Nephron (organoid): ENCODE data around the gene USH2A.

Source experiments
- H3K27ac Mint-ChIP-seq, 3 experiments: 2 replicates each; pipeline ENCODE4 v1.8.0; 2020; ENCODE audit warnings: mixed read lengths in 3 of 3, mild to moderate bottlenecking in 2 of 3, moderate library complexity in 1 of 3
- H3K27me3 Mint-ChIP-seq: 2 replicates; pipeline ENCODE4 v1.8.0; 2021; ENCODE audit warnings: low read depth, mild to moderate bottlenecking, moderate library complexity, mixed read lengths
- H3K36me3 Mint-ChIP-seq: 2 replicates; pipeline ENCODE4 v1.8.0; 2020; ENCODE audit warnings: low read depth, mixed read lengths
- H3K4me1 Mint-ChIP-seq: 2 replicates; pipeline ENCODE4 v1.8.0; 2020; ENCODE audit warnings: mixed read lengths
- H3K4me3 Mint-ChIP-seq, 3 experiments: 2 replicates each; pipeline ENCODE4 v1.8.0; 2020; ENCODE audit warnings: mild to moderate bottlenecking in 3 of 3, mixed read lengths in 3 of 3, moderate library complexity in 2 of 3
- H3K9me3 Mint-ChIP-seq: 2 replicates; pipeline ENCODE4 v1.8.0; 2020; ENCODE audit warnings: mixed read lengths
- TF ChIP-seq, protein P1 (sequence below), 3 experiments: fragments of 200-600 bp; sonication (generic); IDR thresholded peaks; one replicate each; pipeline ENCODE4 v1.5.0; 2021; ENCODE audit warnings: antibody characterized with exemption in 3 of 3; ENCODE audit not compliant: unreplicated experiment in 3 of 3

Gene USH2A

DNA sequence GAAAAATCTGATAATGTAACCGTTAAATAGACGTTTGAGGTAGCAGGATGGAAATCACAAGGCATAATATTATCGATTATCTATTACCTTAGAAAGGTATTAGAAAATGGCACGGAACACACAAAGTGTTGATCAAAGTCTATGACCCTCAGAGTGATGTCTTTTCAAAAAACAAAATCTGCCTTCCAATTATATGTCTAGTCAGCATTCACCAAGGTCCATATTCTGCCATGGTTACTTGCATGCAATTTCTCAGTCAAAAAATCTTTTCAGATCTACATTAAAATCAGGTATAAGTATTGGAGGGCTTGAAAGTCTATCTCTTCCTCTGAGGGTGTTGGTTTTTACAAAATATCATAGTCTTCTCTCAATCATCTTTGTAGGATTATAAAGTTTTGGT, 774.3 kb downstream of the USH2A start:
- TF ChIP-seq, protein P1, sequence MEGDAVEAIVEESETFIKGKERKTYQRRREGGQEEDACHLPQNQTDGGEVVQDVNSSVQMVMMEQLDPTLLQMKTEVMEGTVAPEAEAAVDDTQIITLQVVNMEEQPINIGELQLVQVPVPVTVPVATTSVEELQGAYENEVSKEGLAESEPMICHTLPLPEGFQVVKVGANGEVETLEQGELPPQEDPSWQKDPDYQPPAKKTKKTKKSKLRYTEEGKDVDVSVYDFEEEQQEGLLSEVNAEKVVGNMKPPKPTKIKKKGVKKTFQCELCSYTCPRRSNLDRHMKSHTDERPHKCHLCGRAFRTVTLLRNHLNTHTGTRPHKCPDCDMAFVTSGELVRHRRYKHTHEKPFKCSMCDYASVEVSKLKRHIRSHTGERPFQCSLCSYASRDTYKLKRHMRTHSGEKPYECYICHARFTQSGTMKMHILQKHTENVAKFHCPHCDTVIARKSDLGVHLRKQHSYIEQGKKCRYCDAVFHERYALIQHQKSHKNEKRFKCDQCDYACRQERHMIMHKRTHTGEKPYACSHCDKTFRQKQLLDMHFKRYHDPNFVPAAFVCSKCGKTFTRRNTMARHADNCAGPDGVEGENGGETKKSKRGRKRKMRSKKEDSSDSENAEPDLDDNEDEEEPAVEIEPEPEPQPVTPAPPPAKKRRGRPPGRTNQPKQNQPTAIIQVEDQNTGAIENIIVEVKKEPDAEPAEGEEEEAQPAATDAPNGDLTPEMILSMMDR (IDR thresholded peaks at IDR 0.05; ENCODE audit: unreplicated experiment in 3 of 3): no peak
- peaks cover 4% of the 10 kb centered on the region for H3K27me3 Mint-ChIP-seq
- H3K4me3 Mint-ChIP-seq: no peak overlapping the region
- H3K36me3 Mint-ChIP-seq: no peaks in the 10 kb centered on the region
- H3K27ac Mint-ChIP-seq: no peak overlapping the region
- H3K4me1 Mint-ChIP-seq: no peaks in the 10 kb centered on the region
- H3K9me3 Mint-ChIP-seq: no peaks in the 10 kb centered on the region

DNA sequence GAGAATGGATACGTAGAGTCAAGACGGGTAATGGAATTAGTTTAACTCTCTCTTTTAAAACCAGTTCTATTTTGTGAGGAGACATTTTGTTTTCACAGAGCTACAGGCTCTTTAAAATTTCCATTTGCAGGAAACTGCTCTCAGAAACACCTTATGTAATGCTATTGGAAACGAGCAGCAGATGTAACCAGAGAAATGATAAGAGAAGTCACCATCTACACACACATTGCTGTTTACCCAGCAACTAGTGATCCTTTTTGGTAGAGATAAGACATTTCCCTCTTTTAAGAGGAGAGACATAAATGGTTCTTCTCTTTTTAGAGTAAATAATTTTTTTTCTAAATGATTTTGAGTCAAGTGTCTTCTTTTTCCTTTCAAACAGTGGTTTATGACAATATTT, 775.5 kb downstream of the USH2A start:
- H3K4me1 Mint-ChIP-seq: no peaks in the 10 kb centered on the region
- TF ChIP-seq, protein P1 (IDR thresholded peaks at IDR 0.05; ENCODE audit: unreplicated experiment in 3 of 3): no peak
- H3K9me3 Mint-ChIP-seq: no peaks in the 10 kb centered on the region
- no peaks in the 10 kb centered on the region for H3K36me3 Mint-ChIP-seq
- H3K27ac Mint-ChIP-seq: no peak overlapping the region
- no peak overlapping the region for H3K4me3 Mint-ChIP-seq
- H3K27me3 Mint-ChIP-seq: peaks cover 4% of the 10 kb centered on the region

DNA sequence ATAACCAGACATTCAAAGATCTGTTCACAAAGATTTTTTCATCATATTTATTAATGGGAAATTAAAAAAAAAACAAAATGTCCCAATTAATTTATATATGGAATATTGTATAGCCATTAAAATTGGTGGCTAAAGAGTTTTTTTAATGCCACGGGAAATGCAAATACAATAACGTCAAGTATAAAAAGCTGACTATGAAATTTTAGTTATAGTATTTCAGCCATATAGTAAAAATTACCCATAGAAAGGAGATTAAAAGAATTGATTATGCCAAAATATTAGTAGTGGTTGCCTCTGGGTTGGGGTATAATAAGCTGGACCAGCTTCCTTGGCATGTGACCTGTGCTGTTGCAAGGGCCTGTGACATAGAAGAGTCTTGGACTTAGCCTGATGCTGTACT, 777.4 kb downstream of the USH2A start:
- Mint-ChIP-seq H3K4me3 (no peak overlapping the region), H3K9me3 (no peaks in the 10 kb centered on the region), H3K4me1 (no peaks in the 10 kb centered on the region), H3K27me3 (peaks cover 4% of the 10 kb centered on the region), H3K27ac (no peak overlapping the region), H3K36me3 (no peaks in the 10 kb centered on the region)
- TF ChIP-seq, protein P1 (IDR thresholded peaks at IDR 0.05; ENCODE audit: unreplicated experiment in 3 of 3): no peak

DNA sequence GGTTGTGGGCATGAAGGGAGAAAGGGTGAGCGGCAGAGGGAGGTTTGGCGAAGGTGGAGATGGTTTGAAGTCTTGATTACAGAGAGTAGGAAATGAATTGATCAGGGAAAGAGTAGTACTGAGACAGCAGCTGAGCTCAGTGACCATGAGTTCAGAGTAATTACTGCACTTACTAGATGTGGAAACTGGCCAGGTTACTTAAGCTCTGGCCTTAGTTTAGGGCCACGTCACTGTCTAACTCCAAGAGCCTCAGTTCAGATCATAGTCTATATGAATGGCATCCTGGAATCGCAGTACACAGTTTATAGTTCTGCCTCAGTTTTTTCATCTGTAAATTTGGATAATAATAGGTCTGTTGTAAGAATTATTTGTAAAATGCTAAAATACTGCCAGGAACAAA, 778.1 kb downstream of the USH2A start:
- H3K36me3 Mint-ChIP-seq: no peaks in the 10 kb centered on the region
- H3K9me3 Mint-ChIP-seq: no peaks in the 10 kb centered on the region
- TF ChIP-seq, protein P1 (IDR thresholded peaks at IDR 0.05; ENCODE audit: unreplicated experiment in 3 of 3): no peak
- H3K27me3 Mint-ChIP-seq: peaks cover 4% of the 10 kb centered on the region
- H3K4me3 Mint-ChIP-seq: no peak overlapping the region
- H3K27ac Mint-ChIP-seq: no peak overlapping the region
- H3K4me1 Mint-ChIP-seq: no peaks in the 10 kb centered on the region

DNA sequence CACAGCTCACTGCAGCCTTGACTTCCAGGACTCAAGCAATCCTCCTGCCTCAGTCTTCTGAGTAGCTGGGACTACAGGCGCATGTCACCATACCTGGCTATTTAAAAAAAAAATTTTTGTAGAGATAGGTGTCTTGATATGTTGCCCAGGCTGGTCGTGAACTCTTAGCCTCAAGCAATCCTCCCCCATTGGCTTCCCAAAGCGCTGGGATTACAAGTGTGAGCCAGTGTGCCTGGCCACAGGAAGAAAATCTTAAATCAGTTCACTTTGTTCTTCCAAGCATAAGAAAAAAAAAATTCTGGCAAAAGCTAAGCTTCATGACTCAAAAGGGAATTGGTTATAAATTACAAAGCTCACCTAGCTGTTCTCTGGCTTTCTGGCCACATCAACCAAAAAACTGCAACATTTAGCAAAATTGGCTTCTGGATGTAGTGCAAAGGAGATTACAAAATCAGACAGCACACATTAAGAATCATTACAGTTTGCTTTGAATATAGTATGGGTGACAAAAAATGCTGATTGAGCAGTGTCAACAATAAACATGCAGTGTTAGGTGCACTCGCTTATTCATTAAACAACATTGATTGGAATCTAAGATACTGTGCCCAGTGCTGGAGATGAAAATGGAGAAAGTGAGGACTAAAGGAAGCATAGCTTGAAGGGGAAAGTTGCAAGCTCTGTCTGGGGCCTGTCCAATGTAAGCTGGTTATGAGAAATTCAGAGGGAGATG, 779.5 kb downstream of the USH2A start:
- Mint-ChIP-seq H3K9me3 (no peaks in the 10 kb centered on the region), H3K27ac (no peak overlapping the region), H3K4me3 (no peak overlapping the region), H3K36me3 (no peaks in the 10 kb centered on the region), H3K4me1 (no peaks in the 10 kb centered on the region), H3K27me3 (peaks cover 3% of the 10 kb centered on the region)
- TF ChIP-seq, protein P1 (IDR thresholded peaks at IDR 0.05; ENCODE audit: unreplicated experiment in 3 of 3): no peak
